HepG2 (cell line): ENCODE data around the gene SOX12. TPM values are rescaled to one million over a fixed set of nuclear protein-coding genes. Genes with fewer than 3 reads are reported as not detected.

Experiments
- ATAD3A ChIP-seq: sonication (generic); formaldehyde crosslinking; IDR thresholded peaks from 2 replicates; pipeline ENCODE4 v1.4.0; 2020; ENCODE audit warnings: missing genetic modification reagents
- DZIP1 ChIP-seq: sonication (generic); formaldehyde crosslinking; IDR thresholded peaks from 2 replicates; pipeline ENCODE4 v1.5.0; 2020; ENCODE audit warnings: mild to moderate bottlenecking, missing genetic modification reagents
- ELF3 ChIP-seq: IDR thresholded peaks from 2 replicates; pipeline ENCODE4 v1.6.1; 2016; ENCODE audit warnings: missing genetic modification reagents, missing compliant biosample characterization
- GPN1 ChIP-seq: sonication (generic); formaldehyde crosslinking; IDR thresholded peaks from 2 replicates; pipeline ENCODE4 v1.5.1; 2020; ENCODE audit warnings: missing genetic modification reagents, borderline replicate concordance
- HOXA9 ChIP-seq: sonication (generic); formaldehyde crosslinking; IDR thresholded peaks from 2 replicates; pipeline ENCODE4 v1.8.1; 2022; ENCODE audit warnings: missing genetic modification reagents, mild to moderate bottlenecking, moderate library complexity, borderline replicate concordance
- JUNB ChIP-seq: sonication (generic); formaldehyde crosslinking; IDR thresholded peaks from 2 replicates; pipeline ENCODE4 v1.8.0; 2022; ENCODE audit warnings: missing genetic modification reagents, mild to moderate bottlenecking, borderline replicate concordance
- NFE2L1 ChIP-seq: sonication (generic); formaldehyde crosslinking; IDR thresholded peaks from 2 replicates; pipeline ENCODE4 v1.4.0; 2020; ENCODE audit warnings: missing genetic modification reagents, mild to moderate bottlenecking, borderline replicate concordance
- PHF21A ChIP-seq: sonication (generic); formaldehyde crosslinking; IDR thresholded peaks from 2 replicates; pipeline ENCODE4 v1.5.0; 2020; ENCODE audit warnings: mild to moderate bottlenecking, missing genetic modification reagents
- RARA ChIP-seq: IDR thresholded peaks from 2 replicates; pipeline ENCODE4 v1.6.1; 2016; ENCODE audit warnings: missing genetic modification reagents, missing compliant biosample characterization
- SMARCE1 ChIP-seq: fragments of 450-650 bp; IDR thresholded peaks from 2 replicates; pipeline ENCODE4 v1.6.1; 2017; ENCODE audit warnings: borderline replicate concordance
- SMYD3 ChIP-seq: sonication (generic); formaldehyde crosslinking; IDR thresholded peaks from 2 replicates; pipeline ENCODE4 v1.8.1; 2023; ENCODE audit warnings: mild to moderate bottlenecking, missing genetic modification reagents
- TERF1 ChIP-seq: sonication (generic); formaldehyde crosslinking; IDR thresholded peaks from 2 replicates; pipeline ENCODE4 v1.8.0; 2022; ENCODE audit warnings: mild to moderate bottlenecking, missing genetic modification reagents, moderate library complexity
- TOPORS ChIP-seq: sonication (generic); formaldehyde crosslinking; IDR thresholded peaks from 2 replicates; pipeline ENCODE4 v1.8.0; 2023; ENCODE audit warnings: mild to moderate bottlenecking, missing genetic modification reagents
- ZBTB20 ChIP-seq: sonication (generic); formaldehyde crosslinking; IDR thresholded peaks from 2 replicates; pipeline ENCODE4 v1.8.1; 2023; ENCODE audit warnings: missing genetic modification reagents, low read depth, mild to moderate bottlenecking, borderline replicate concordance
- ZBTB8A ChIP-seq: sonication (generic); formaldehyde crosslinking; IDR thresholded peaks from 2 replicates; pipeline ENCODE4 v1.4.0; 2020; ENCODE audit warnings: mild to moderate bottlenecking, low read depth, missing genetic modification reagents, borderline replicate concordance
- ZFX ChIP-seq: sonication (generic); formaldehyde crosslinking; IDR thresholded peaks from 2 replicates; pipeline ENCODE4 v1.4.0; 2020; ENCODE audit warnings: mild to moderate bottlenecking, low read depth, missing genetic modification reagents, moderate library complexity
- ZNF605 ChIP-seq: sonication (generic); formaldehyde crosslinking; IDR thresholded peaks from 2 replicates; pipeline ENCODE4 v1.8.0; 2022; ENCODE audit warnings: mild to moderate bottlenecking, missing genetic modification reagents
- ZNF619 ChIP-seq: sonication (generic); formaldehyde crosslinking; IDR thresholded peaks from 2 replicates; pipeline ENCODE4 v1.4.0; 2020; ENCODE audit warnings: mild to moderate bottlenecking, missing genetic modification reagents
- polyA plus RNA-seq, 8 experiments: library from polyadenylated mRNA; depleted of rRNA in 3 of 8; stranded (reverse) in 7 of 8; unstranded in 1 of 8; fragments of >200 nt; fragmentation: Illumina TruSeq in 4 of 8; extraction: Trizol in 4 of 8; gene quantifications; 2 replicates each; pipeline versions ENCODE4 v1.2.1 to v1.2.3, GENCODE V29; 2011 to 2016; ENCODE audit warnings: low read depth in 4 of 8, missing spikeins in 1 of 8, mixed read lengths in 1 of 8; ENCODE audit not compliant: insufficient read depth in 1 of 8
- total RNA-seq, 5 experiments: library from RNA; depleted of rRNA; stranded (reverse); fragments of >200 nt; fragmentation: Illumina TruSeq; extraction: Trizol; gene quantifications; 2 replicates each; pipeline ENCODE4 v1.2.3, GENCODE V29; 2016; ENCODE audit warnings: low read depth in 1 of 5
- TF ChIP-seq, protein P1 (sequence below): sonication (generic); formaldehyde crosslinking; IDR thresholded peaks from 2 replicates; pipeline ENCODE4 v1.4.0; 2020; ENCODE audit warnings: missing genetic modification reagents, borderline replicate concordance

Gene SOX12
- total and polyA plus RNA-seq, 2 of the 13 experiments (the other 11 are each of a cell fraction or from before 2014, with no cell fraction given): 10.0 to 18.7 TPM

DNA sequence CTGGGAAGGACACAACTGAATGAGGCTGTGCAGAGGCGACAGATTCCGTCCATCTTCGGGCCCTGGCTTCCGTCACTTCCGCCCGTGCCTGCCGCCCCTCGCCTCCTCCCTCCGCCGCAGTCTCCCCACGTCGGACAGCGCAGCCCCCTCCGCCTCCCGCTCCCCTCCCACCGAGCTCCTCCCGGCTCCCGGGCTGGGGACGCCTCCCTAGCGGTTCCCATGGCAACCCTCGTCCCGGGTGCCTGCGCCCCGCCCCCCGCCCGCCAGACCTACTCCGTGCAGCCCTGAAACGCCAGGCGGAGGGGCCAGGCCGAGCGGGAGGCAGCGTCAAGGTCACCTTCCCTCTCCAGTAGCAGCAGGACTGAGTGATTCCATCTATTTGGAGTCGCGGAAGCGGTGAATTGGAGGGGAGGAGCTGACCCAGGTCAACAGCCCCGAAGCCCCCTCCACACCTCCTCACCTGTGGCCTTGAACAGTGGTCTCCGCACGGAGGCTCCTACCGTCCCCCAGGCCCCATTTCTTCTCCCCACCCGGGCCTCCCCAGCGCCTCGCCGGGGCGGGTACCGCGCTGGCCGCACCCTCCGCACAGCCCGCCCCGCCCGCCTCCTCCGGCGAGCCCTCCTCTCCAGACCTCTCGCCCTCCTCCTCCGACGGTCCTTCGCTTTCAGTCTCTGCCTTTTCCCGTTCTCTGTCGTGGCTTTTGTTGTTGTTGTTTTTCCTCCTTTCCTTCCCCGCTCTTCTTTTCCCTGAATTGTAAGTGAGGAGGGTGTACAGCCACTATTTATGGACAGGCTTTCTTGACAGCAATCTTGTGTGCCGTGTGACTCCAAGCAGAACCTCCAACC is 22.5 kb downstream of the SOX12 start (continued):
- TF ChIP-seq TERF1 (no peak), PHF21A (CRISPR knock-in tag) (peak; percentile 98), ATAD3A (no peak), SMYD3 (CRISPR knock-in tag) (peak; percentile 98; the same call in 1 of the 2 replicates), TOPORS (peak; percentile 98), ZNF605 (peak; percentile 57), ZBTB8A (CRISPR knock-in tag) (no peak; the same call in 1 of the 2 replicates), ZFX (CRISPR knock-in tag) (peak; percentile 84), NFE2L1 (CRISPR knock-in tag) (no peak), ZBTB20 (CRISPR knock-in tag) (no peak; the same call in none of the 2 replicates), ZNF619 (0 out of 2 replicates have a peak, but pooled peaks have one; percentile 77), JUNB (CRISPR knock-in tag) (peak; percentile 64), SMARCE1 (no peak), ELF3 (CRISPR knock-in tag) (peak; percentile 97), GPN1 (no peak), DZIP1 (CRISPR knock-in tag) (no peak), RARA (CRISPR knock-in tag) (peak; percentile 98), HOXA9 (peak; percentile 76)
- TF ChIP-seq, protein P1, sequence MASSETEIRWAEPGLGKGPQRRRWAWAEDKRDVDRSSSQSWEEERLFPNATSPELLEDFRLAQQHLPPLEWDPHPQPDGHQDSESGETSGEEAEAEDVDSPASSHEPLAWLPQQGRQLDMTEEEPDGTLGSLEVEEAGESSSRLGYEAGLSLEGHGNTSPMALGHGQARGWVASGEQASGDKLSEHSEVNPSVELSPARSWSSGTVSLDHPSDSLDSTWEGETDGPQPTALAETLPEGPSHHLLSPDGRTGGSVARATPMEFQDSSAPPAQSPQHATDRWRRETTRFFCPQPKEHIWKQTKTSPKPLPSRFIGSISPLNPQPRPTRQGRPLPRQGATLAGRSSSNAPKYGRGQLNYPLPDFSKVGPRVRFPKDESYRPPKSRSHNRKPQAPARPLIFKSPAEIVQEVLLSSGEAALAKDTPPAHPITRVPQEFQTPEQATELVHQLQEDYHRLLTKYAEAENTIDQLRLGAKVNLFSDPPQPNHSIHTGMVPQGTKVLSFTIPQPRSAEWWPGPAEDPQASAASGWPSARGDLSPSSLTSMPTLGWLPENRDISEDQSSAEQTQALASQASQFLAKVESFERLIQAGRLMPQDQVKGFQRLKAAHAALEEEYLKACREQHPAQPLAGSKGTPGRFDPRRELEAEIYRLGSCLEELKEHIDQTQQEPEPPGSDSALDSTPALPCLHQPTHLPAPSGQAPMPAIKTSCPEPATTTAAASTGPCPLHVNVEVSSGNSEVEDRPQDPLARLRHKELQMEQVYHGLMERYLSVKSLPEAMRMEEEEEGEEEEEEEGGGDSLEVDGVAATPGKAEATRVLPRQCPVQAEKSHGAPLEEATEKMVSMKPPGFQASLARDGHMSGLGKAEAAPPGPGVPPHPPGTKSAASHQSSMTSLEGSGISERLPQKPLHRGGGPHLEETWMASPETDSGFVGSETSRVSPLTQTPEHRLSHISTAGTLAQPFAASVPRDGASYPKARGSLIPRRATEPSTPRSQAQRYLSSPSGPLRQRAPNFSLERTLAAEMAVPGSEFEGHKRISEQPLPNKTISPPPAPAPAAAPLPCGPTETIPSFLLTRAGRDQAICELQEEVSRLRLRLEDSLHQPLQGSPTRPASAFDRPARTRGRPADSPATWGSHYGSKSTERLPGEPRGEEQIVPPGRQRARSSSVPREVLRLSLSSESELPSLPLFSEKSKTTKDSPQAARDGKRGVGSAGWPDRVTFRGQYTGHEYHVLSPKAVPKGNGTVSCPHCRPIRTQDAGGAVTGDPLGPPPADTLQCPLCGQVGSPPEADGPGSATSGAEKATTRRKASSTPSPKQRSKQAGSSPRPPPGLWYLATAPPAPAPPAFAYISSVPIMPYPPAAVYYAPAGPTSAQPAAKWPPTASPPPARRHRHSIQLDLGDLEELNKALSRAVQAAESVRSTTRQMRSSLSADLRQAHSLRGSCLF (CRISPR knock-in tag): no peak
